GM15510 (cell line): ENCODE measurements around the gene MAPK8IP2.

Experiments
- POLR2A ChIP-seq: IDR thresholded peaks from 3 replicates; pipeline ENCODE4 v1.6.1; 2011; ENCODE audit warnings: borderline replicate concordance; ENCODE audit not compliant: insufficient read length; ENCODE audit errors: extremely low read depth

Gene MAPK8IP2

GRCh38 chr22:50581031-50581949, 19.3 kb upstream of the MAPK8IP2 start:
- no peak for TF ChIP-seq POLR2A

- TF ChIP-seq POLR2A = no peak
Measured at GRCh38 chr22:50581950-50582492, 18.6 kb upstream of the MAPK8IP2 start.

GRCh38 chr22:50582493-50583293, 17.9 kb upstream of the MAPK8IP2 start, which contains the start of gene CHKB:
CHKB (minus strand) TSS chr22:50582849; CDS start chr22:50582781, 68 bp downstream.
- TF ChIP-seq POLR2A = peak; percentile 68

GRCh38 chr22:50583294-50583861, 17.2 kb upstream of the MAPK8IP2 start:
- TF ChIP-seq POLR2A = no peak

GRCh38 chr22:50584106-50585096, 16.2 kb upstream of the MAPK8IP2 start:
- no peak for TF ChIP-seq POLR2A

GRCh38 chr22:50585238-50585637, 15.4 kb upstream of the MAPK8IP2 start:
- TF ChIP-seq POLR2A = no peak

- no peak for TF ChIP-seq POLR2A
Measured at GRCh38 chr22:50585781-50586180, 14.8 kb upstream of the MAPK8IP2 start.

- TF ChIP-seq POLR2A = no peak
Measured at GRCh38 chr22:50586416-50586815, 14.2 kb upstream of the MAPK8IP2 start.

- TF ChIP-seq POLR2A = no peak
Measured at GRCh38 chr22:50587407-50587806, 13.2 kb upstream of the MAPK8IP2 start.

- TF ChIP-seq POLR2A = no peak
Measured at GRCh38 chr22:50595189-50595588, 5.4 kb upstream of the MAPK8IP2 start.

- no peak for TF ChIP-seq POLR2A
Measured at GRCh38 chr22:50597097-50597496, 3.5 kb upstream of the MAPK8IP2 start.

GRCh38 chr22:50599816-50600455, 657 bp upstream of the MAPK8IP2 start:
- TF ChIP-seq POLR2A = no peak
